H9 (cell line): ENCODE results near the gene OLFM1. TPM values are rescaled to one million over a fixed set of nuclear protein-coding genes. Genes with fewer than 3 reads are reported as not detected.

Experiments
- DNase-seq: peaks from one replicate; pipeline ENCODE4 v3.0.0-alpha.2; 2017
- H2AFZ ChIP-seq: one replicate; pipeline ENCODE4 v1.6.1; 2013; ENCODE audit warnings: mild to moderate bottlenecking, low read length, control low read depth, moderate library complexity
- H2AK5ac ChIP-seq: 2 replicates; pipeline ENCODE4 v1.6.1; 2013; ENCODE audit warnings: low read length, control low read depth, mixed read lengths; ENCODE audit not compliant: insufficient read length
- H2BK120ac ChIP-seq: one replicate; pipeline ENCODE4 v1.6.1; 2013; ENCODE audit warnings: low read depth, mild to moderate bottlenecking, low read length, control low read depth, inconsistent platforms; ENCODE audit not compliant: poor library complexity, severe bottlenecking
- H2BK12ac ChIP-seq: 2 replicates; pipeline ENCODE4 v1.6.1; 2013; ENCODE audit warnings: low read length, control low read depth, mixed read lengths, low read depth; ENCODE audit not compliant: insufficient read length
- H2BK15ac ChIP-seq: 2 replicates; pipeline ENCODE4 v1.6.1; 2013; ENCODE audit warnings: low read depth, low read length, control low read depth
- H2BK20ac ChIP-seq: one replicate; pipeline ENCODE4 v1.6.1; 2013; ENCODE audit warnings: low read depth, mild to moderate bottlenecking, low read length, control low read depth, inconsistent platforms; ENCODE audit not compliant: poor library complexity, severe bottlenecking
- H2BK5ac ChIP-seq: 2 replicates; pipeline ENCODE4 v1.6.1; 2013; ENCODE audit warnings: low read length, control low read depth, mixed read lengths; ENCODE audit not compliant: insufficient read length
- H3K14ac ChIP-seq: 2 replicates; pipeline ENCODE4 v1.6.1; 2013; ENCODE audit warnings: low read length, control low read depth; ENCODE audit not compliant: insufficient read depth
- H3K18ac ChIP-seq: 2 replicates; pipeline ENCODE4 v1.6.1; 2013; ENCODE audit warnings: low read depth, mild to moderate bottlenecking, mixed read lengths, low read length, control low read depth; ENCODE audit not compliant: insufficient read length
- H3K23ac ChIP-seq: 2 replicates; pipeline ENCODE4 v1.6.1; 2013; ENCODE audit warnings: low read length, control low read depth, mixed read lengths, low read depth; ENCODE audit not compliant: insufficient read length
- H3K23me2 ChIP-seq: 2 replicates; pipeline ENCODE4 v1.6.1; 2013; ENCODE audit warnings: low read depth, mild to moderate bottlenecking, mixed read lengths, low read length, control low read depth; ENCODE audit not compliant: insufficient read length, poor library complexity, severe bottlenecking
- H3K27ac ChIP-seq: 2 replicates; pipeline ENCODE4 v1.5.1; 2013; ENCODE audit warnings: low read length, control low read depth, mixed read lengths, low read depth; ENCODE audit not compliant: insufficient read length
- H3K27me3 ChIP-seq: 2 replicates; pipeline ENCODE4 v1.6.1; 2013; ENCODE audit warnings: low read length, control low read depth, inconsistent platforms; ENCODE audit not compliant: insufficient read depth
- H3K4ac ChIP-seq: 2 replicates; pipeline ENCODE4 v1.6.1; 2013; ENCODE audit warnings: low read depth, mild to moderate bottlenecking, control low read depth, inconsistent platforms, low read length, moderate library complexity
- H3K4me1 ChIP-seq: 2 replicates; pipeline ENCODE4 v1.6.1; 2013; ENCODE audit warnings: low read length, control low read depth, inconsistent platforms; ENCODE audit not compliant: insufficient read depth
- H3K4me2 ChIP-seq: 2 replicates; pipeline ENCODE4 v1.6.1; 2013; ENCODE audit warnings: low read length, control low read depth, mixed read lengths; ENCODE audit not compliant: insufficient read length, insufficient read depth
- H3K56ac ChIP-seq: 2 replicates; pipeline ENCODE4 v1.6.1; 2013; ENCODE audit warnings: low read depth, mild to moderate bottlenecking, mixed read lengths, low read length, control low read depth; ENCODE audit not compliant: insufficient read length
- H3K79me1 ChIP-seq: 2 replicates; pipeline ENCODE4 v1.6.1; 2013; ENCODE audit warnings: low read depth, mild to moderate bottlenecking, moderate library complexity, low read length, control low read depth, inconsistent platforms; ENCODE audit not compliant: insufficient read depth, poor library complexity, severe bottlenecking
- H3K79me2 ChIP-seq: 2 replicates; pipeline ENCODE4 v1.6.1; 2013; ENCODE audit warnings: low read length, control low read depth, inconsistent platforms; ENCODE audit not compliant: insufficient read depth
- H3K9ac ChIP-seq: 2 replicates; pipeline ENCODE4 v1.6.1; 2013; ENCODE audit warnings: low read length, control low read depth, mixed read lengths; ENCODE audit not compliant: insufficient read length; ENCODE audit errors: extremely low read depth
- H3K9me3 ChIP-seq: one replicate; pipeline ENCODE4 v1.6.1; 2013; ENCODE audit warnings: low read depth, low read length, inconsistent platforms; ENCODE audit not compliant: control insufficient read depth
- H3T11ph ChIP-seq: one replicate; pipeline ENCODE4 v1.6.1; 2013; ENCODE audit warnings: mild to moderate bottlenecking, low read length, control low read depth, inconsistent platforms
- H4K20me1 ChIP-seq: one replicate; pipeline ENCODE4 v1.6.1; 2013; ENCODE audit not compliant: control insufficient read depth, insufficient read length, insufficient read depth
- H4K5ac ChIP-seq: 2 replicates; pipeline ENCODE4 v1.6.1; 2013; ENCODE audit warnings: low read depth, mild to moderate bottlenecking, mixed read lengths, low read length, control low read depth; ENCODE audit not compliant: insufficient read length
- H4K8ac ChIP-seq: replicated peaks from 2 replicates; pipeline ENCODE4 v1.6.1; 2013; ENCODE audit warnings: low read length, control low read depth, mixed read lengths, low read depth; ENCODE audit not compliant: insufficient read length
- H4K91ac ChIP-seq: 2 replicates; pipeline ENCODE4 v1.6.1; 2013; ENCODE audit warnings: low read depth, mild to moderate bottlenecking, moderate library complexity, mixed read lengths, low read length, control low read depth; ENCODE audit not compliant: insufficient read length
- H3K27ac Mint-ChIP-seq, 3 experiments: 2 replicates in 2 of 3; 3 replicates in 1 of 3; pipeline ENCODE4 v1.8.0; 2020 to 2021; ENCODE audit warnings: mixed read lengths in 3 of 3, mild to moderate bottlenecking in 1 of 3, moderate library complexity in 1 of 3
- H3K27me3 Mint-ChIP-seq: 2 replicates; pipeline ENCODE4 v1.8.0; 2021; ENCODE audit warnings: low read depth, mild to moderate bottlenecking, moderate library complexity, mixed read lengths
- H3K36me3 Mint-ChIP-seq, 3 experiments: 2 replicates in 2 of 3; 3 replicates in 1 of 3; pipeline ENCODE4 v1.8.0; 2020 to 2021; ENCODE audit warnings: low read depth in 3 of 3, mixed read lengths in 3 of 3; ENCODE audit not compliant: insufficient read depth in 1 of 3
- H3K4me1 Mint-ChIP-seq, 2 experiments: 2 replicates each; pipeline ENCODE4 v1.8.0; 2020; ENCODE audit warnings: mixed read lengths in 2 of 2
- H3K4me3 Mint-ChIP-seq, 2 experiments: 2 replicates in 1 of 2; 3 replicates in 1 of 2; pipeline ENCODE4 v1.8.0; 2020 to 2021; ENCODE audit warnings: mild to moderate bottlenecking in 2 of 2, mixed read lengths in 2 of 2, moderate library complexity in 1 of 2
- H3K9me3 Mint-ChIP-seq, 2 experiments: 2 replicates in 1 of 2; 3 replicates in 1 of 2; pipeline ENCODE4 v1.8.0; 2020; ENCODE audit warnings: mild to moderate bottlenecking in 2 of 2, mixed read lengths in 2 of 2, moderate library complexity in 1 of 2
- WGBS: extraction: QIAGEN DNeasy Blood & Tissue Kit; methylation state at CpG from one replicate; pipeline ENCODE4 v1.1.7; 2013; ENCODE audit warnings: missing lambda C conversion rate, low lambda C conversion rate, mixed read lengths; ENCODE audit not compliant: insufficient read length; ENCODE audit errors: extremely low coverage; 5-methylcytosine and 5-hydroxymethylcytosine counted together
- total RNA-seq: library from RNA; stranded (reverse); gene quantifications from 2 replicates; pipeline ENCODE4 v1.2.1, GENCODE V29; 2021
- TF ChIP-seq, protein P1 (sequence below): fragments of 200-600 bp; sonication (generic); conservative IDR thresholded peaks from 3 replicates; pipeline ENCODE4 v1.8.0; 2021; ENCODE audit warnings: antibody characterized with exemption, mild to moderate bottlenecking

The OLFM1 gene
- total RNA-seq, 1 experiment from 2014 or later = 34.1 TPM

DNA sequence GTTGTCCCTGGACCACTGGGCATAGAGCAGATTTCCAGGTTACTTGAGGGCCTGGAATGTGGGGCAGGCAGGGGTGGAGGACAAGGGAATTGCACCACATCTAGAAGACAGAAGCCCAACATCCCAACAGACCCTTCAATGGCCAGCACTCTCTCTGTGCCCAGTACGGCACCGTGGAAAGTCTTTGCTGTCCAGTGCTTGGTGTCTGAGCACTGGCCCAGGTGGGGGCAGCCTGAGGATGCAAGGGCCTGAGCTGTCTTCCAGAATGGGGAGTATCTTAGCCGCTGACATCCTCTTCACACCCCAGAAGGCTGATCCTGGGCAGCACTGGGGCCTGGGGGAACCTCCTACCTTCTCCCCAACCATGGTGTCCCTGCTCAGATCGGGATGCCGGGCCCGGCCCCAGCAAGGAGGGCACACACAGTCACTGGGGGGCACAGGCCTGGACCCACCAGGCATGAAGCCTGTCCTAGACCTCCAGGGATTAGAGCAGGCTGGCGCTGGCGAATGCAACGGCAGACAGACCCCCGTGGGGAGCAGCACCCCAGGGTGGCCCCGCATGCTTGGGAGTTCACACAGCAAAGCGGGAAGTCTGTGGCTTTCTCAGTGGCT lies 40.6 kb upstream of the OLFM1 start:
- H3K9me3 ChIP-seq = no peaks in the 10 kb centered on the region
- peak; percentile 12 for DNase-seq
- TF ChIP-seq, protein P1, sequence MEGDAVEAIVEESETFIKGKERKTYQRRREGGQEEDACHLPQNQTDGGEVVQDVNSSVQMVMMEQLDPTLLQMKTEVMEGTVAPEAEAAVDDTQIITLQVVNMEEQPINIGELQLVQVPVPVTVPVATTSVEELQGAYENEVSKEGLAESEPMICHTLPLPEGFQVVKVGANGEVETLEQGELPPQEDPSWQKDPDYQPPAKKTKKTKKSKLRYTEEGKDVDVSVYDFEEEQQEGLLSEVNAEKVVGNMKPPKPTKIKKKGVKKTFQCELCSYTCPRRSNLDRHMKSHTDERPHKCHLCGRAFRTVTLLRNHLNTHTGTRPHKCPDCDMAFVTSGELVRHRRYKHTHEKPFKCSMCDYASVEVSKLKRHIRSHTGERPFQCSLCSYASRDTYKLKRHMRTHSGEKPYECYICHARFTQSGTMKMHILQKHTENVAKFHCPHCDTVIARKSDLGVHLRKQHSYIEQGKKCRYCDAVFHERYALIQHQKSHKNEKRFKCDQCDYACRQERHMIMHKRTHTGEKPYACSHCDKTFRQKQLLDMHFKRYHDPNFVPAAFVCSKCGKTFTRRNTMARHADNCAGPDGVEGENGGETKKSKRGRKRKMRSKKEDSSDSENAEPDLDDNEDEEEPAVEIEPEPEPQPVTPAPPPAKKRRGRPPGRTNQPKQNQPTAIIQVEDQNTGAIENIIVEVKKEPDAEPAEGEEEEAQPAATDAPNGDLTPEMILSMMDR = no peak
- Mint-ChIP-seq H3K9me3 (peaks cover 0 to 4% of the 10 kb centered on the region in 2 experiments; a peak in 2 of 5 replicates), H3K27ac (no peak overlapping the region), H3K4me1 (0 out of 4 replicates have a peak, but pooled peaks cover 0 to 2% of the 10 kb centered on the region in 2 experiments), H3K27me3 (peaks cover 1% of the 10 kb centered on the region; the same call in 1 of the 2 replicates), H3K36me3 (no peaks in the 10 kb centered on the region; a peak in 1 of 7 replicates), H3K4me3 (no peak overlapping the region)
- WGBS = no CpG with 5 or more reads among the region's 12 CpGs
- no peak overlapping the region for H4K91ac ChIP-seq
- no peak overlapping the region for H3K18ac ChIP-seq
- H3K23ac ChIP-seq = no peak overlapping the region
- no peak overlapping the region for H3K4me2 ChIP-seq
- H4K8ac ChIP-seq = no peak overlapping the region
- H3K27me3 ChIP-seq = no peaks in the 10 kb centered on the region
- H3K27ac ChIP-seq = no peak overlapping the region
- no peaks in the 10 kb centered on the region for H3K23me2 ChIP-seq
- H3K9ac ChIP-seq = no peak overlapping the region
- no peaks in the 10 kb centered on the region for H3K4me1 ChIP-seq
- no peak overlapping the region for H2AFZ ChIP-seq
- H3K79me1 ChIP-seq = no peaks in the 10 kb centered on the region
- no peak overlapping the region for H2BK120ac ChIP-seq
- H4K5ac ChIP-seq = no peak overlapping the region
- no peak overlapping the region for H2BK12ac ChIP-seq
- H3T11ph ChIP-seq = no peak overlapping the region
- H2BK5ac ChIP-seq = no peak overlapping the region
- H2BK20ac ChIP-seq = no peak overlapping the region
- no peaks in the 10 kb centered on the region for H3K79me2 ChIP-seq
- H2BK15ac ChIP-seq = no peak overlapping the region
- H3K14ac ChIP-seq = no peak overlapping the region
- no peak overlapping the region for H3K4ac ChIP-seq
- H4K20me1 ChIP-seq = no peaks in the 10 kb centered on the region
- no peak overlapping the region for H3K56ac ChIP-seq
- H2AK5ac ChIP-seq = no peak overlapping the region
